Activated CD4-positive, alpha-beta T cell treated with anti-CD3 and anti-CD28 coated beads, Interleukin-2, amount 50 U/mL, for 16 hours (primary cell): ENCODE results near the gene RBBP8NL.

Experiments
- DNase-seq: peaks from one replicate; pipeline ENCODE4 v3.0.0-alpha.2; 2020

The RBBP8NL gene

GRCh38 chr20:62419759-62420158 is 7.6 kb downstream of the RBBP8NL start:
- DNase-seq, result no peak

DNA sequence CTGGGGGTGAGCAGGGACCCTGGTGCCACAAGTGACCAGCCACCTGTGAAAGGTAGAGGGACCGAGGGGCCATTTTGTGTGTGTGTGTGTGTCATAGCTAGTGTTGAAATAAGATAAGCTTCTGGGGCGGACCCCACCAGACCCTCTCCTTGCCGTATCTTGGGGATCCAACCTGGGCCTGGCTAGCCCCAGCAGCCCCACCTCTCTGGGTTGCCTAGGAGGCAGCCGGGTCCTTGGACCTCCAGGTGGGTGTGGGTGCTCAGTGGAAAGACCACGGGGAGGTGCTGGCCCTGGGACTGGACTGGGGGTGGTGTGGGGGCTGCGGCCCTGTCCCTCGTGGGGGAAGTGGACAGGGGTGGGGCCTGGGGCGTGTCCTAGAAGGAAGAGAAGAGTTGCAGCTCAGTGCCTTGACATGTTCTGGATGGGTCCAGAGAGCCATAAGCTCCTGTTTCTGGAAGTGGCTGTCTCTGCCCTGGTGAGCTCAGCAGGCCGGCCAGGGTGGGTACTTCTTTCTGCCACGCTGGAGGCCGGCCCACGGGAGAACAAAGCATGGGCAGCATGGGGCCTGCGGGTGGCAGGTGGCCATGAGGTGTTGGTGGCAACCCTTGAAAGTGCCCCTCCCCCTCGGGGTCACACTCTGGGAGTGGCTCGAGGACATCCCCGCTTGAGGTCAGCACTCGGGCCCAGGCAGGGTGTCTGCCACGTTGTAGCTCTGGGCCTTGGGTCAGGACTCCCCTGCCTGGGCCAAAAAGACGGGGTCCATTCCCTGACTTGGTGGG is 8.4 kb downstream of the RBBP8NL start:
- no peak for DNase-seq

- no peak for DNase-seq
These were observed 9.2 kb downstream of the RBBP8NL start for GRCh38 chr20:62417981-62418708.

DNA sequence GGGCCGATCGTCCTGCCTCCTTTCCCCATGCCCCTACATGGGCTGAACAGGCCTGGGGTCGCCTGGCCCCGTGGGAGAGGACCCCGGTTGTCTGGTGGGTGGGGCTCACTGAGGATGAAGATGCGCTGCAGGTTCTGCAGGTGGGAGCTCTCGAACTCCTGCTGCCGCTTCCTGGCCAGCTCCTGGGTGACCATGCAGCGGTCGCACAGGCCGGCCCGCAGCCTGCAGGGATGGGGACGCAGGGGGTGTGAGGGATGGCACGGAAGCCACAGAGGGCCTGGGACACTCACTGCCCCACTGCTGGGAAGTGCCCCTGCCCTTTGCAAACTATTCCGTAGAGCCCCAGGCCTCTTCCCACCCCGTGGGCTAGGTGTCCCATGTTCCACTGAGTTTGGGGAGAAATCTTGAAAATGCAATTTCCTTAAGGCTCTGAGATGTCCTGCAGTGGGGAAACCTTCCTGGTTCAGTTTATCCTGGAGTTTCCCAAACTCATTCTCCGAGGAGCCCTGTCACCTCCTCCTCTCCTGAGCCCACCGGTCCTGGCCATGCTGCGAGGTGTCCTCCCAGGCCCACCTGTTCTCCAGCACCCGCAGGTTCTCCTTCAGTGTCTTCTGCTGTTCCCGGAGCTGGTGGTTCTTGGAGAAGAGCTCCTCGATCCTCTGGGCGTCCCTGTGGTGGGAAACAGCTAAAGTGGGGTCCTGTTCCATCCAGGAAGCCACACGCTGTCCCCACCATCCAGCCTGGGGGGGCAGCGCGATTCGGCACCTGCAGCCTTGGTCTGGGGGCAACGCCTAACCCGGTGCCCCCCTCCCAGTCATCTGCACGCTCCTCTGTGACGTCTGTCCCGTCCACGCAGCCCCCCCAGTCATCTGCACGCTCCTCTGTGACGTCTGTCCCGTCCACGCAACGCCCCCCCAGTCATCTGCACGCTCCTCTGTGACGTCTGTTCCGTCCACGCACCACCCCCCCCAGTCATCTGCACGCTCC is 10.4 kb downstream of the RBBP8NL start:
- no peak for DNase-seq

DNA sequence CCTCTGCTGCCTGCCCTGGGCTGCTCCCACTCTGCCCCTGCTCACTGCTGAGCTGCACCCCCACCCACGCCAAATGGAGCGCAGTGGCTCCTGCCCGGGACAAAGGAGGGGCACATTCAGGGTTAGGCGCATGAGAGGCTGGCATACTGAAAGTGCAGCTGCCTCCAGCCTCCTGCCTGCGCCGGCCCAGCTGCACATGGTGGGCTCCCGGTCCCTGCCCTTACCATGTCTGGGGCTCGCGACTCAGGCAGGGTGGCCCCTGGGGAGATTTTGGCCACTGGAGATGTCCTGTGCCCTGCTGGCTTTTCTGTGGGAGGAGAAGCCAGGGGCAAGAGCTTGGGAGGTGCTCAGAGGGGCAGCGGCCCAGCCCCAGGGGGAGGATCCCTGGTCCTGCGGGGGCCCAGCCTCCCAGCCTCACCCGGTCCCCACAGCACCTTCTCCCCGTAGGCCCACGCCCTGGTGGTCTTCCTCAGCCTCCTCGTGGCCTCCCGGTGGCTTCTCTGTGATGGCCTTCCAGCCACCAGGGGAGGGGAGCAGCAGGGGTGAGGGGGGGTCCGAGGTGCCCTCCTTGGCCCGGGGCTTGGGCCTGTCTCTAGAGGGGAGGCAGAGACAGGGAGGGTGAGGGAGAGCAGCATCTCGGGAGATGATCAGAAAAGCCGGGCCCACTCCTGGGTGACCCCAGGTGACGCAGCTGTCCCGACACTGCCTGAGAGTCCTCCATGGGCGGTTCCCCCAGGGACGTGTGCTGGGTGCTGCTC is 11.8 kb downstream of the RBBP8NL start:
- no peak for DNase-seq

- no peak for DNase-seq
These were observed 13.3 kb downstream of the RBBP8NL start for GRCh38 chr20:62413896-62414481.

DNA sequence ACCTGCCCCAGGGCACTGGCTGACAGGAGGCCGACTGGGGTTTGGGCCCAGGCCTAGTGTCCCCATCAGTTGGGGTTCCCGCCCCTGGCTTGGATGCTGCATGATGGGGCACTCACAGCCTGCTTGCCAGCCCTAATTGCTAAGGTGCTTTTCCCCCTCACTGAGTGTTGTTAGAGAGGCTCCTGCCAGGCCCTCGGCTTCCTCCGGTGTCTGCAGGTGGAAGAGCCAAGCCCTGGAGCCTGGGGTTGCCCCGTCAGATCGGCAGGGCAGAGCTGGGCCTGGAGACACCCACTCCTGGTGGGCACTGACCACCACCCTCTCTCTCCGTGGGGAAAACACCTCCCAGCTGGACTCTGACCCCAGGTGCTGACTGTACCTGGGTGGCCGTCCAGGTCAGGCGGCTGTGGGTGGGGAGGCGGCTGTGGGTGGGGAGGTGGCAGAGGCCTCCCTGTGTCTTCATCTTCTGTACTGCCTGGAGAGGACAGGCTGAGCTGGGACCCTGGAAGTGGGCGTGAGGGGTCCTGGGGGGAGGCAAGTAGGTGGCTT is 14.2 kb downstream of the RBBP8NL start:
- no peak for DNase-seq

DNA sequence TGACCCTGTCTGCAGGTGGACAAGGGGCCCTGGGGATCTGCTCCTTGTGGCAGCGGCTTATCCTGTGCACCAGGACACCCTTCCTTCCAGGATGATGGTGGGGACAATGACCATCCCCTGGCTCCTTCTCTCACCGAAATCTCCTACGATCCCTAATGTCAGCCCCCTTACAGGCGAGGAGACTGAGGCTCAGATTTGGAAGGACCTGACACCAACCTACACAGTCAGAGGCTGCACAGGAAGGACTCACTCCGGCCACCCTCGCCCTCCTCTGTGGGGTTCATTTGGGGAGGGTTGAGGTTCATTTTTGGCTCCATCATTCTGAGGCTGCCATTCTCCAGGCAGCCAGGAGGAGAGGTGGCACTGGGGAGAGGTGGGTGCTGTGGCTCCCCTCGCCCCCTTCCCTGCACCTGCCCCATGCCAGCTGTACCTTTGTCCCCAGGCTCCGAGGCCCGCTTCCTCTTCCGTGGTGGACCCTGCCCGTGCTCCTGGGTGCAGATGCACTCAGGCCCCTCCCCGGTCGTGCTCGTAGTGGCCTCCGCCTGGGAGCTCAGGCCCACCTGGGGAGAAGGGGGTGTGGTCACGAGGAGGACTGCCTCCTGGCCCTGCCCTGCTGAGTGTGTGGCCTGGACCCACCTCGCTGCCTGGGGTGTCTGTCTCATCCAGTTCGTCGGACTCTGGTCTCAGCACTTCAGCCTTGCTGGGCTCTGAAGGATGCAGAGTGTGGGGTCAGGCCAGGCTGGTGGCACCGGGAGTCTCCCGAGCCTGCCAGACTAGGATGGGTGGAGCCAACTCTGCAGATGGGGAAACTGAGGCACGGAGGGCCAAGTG is 14.9 kb downstream of the RBBP8NL start:
- DNase-seq, result no peak

DNA sequence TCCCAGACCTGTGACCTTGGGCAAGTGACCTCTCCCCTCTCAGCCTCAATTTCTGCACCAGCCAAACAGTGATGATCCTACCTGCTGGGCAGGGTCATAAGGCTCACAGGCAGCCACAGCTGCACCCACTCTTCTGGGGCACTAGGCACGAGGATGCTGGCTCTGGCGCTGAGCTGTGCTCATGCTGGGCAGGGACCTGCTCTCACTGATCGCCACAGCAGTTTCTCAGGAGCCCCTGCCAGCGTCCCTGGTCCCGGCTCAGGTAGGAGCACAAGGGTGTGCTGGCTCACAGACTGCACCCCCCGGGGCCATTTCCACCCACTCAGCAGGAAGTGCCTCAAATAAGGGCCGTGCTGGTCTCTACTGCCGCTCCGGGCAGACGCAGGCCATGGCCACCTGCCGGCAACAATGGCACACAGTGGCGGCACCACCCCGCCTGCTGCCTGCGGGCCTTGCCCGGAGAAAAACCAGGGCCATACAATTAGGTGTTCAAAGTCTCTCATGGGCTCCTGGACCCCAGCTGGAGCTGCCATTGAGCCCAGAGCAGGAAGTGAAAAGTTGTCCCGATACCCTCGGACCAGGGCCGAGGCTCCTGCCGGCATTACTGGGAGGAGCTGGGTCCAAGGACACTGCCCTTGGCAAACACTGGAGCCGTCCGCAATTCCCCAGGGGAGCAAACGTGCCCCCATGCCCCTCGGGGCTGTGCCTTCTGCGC is 15.7 kb downstream of the RBBP8NL start:
- DNase-seq, result no peak

DNA sequence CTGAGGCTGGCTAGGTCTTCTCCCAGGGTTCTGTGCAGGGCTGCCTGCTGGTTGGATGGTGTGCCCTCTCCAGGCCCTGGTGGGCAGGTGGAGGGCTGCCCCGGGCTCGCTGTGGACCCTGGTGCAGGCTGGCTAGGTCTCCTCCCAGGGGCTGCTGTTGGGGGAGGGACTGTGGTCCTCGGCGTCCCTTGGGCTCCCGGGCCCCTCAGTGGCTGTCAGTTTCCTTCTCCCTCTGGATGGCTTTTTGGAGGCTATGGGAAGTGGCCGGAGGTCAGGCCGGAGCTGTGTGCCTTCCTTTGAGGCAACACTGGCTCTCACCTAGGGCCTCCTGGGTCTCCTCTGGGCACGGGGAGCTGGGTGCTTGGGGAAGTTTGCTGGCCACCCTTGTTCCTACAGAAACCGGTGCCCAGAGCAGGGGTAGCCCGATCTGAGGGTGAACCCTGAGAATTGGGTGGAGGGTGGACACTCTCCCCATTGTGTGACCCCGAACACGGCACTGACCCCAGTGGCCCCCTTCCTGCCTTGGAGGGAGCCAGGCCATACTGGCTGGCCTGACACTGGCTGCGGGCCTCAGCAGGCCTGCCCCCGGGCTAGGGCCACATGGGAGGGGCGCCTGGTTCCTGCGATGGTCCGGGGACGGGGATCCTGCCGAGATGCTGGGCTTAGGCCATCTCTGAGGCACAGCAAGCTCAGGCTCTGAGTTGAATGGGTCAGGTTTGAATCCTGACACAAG is 16.4 kb downstream of the RBBP8NL start:
- DNase-seq, result no peak

DNA sequence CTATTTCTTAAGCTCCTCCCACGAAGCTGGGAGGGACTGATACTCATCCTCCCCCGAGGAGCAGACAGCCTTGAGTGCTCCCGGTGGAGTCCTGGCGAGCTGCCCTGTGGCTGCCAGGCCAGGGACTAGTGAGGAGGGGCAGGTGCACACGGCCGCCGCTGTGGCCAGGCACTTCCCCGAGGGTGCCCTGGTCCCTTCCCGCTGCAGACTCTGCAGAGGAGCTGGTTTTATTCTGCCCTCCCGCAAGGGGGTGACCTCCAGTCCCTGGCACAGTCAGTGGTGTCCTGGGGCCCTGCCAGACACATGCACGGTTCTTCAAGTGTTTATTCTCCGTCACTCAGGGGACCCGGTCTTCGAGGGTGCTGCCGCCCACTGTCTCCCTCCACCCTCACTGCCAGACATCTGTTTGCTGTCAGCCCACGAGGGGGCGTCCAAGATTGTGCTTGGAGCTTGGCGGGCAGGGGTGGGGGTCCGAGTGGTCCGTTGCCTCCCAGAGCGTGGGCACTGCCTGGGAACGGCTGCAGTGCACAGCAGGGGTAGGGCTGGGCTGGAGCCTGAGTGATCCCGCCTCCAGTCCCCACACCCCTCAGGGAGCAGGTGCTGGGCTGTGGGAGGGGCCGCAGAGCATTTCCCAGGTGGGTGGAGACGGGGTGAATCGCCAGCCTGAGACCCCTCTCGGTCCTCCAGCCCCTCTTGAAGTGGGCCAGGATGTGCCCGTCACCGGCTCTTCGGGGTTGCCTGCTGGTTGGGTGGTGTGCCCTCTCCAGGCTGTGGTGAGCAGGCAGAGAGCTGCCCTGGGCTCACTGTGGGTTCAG is 17.2 kb downstream of the RBBP8NL start:
- DNase-seq, result no peak

DNA sequence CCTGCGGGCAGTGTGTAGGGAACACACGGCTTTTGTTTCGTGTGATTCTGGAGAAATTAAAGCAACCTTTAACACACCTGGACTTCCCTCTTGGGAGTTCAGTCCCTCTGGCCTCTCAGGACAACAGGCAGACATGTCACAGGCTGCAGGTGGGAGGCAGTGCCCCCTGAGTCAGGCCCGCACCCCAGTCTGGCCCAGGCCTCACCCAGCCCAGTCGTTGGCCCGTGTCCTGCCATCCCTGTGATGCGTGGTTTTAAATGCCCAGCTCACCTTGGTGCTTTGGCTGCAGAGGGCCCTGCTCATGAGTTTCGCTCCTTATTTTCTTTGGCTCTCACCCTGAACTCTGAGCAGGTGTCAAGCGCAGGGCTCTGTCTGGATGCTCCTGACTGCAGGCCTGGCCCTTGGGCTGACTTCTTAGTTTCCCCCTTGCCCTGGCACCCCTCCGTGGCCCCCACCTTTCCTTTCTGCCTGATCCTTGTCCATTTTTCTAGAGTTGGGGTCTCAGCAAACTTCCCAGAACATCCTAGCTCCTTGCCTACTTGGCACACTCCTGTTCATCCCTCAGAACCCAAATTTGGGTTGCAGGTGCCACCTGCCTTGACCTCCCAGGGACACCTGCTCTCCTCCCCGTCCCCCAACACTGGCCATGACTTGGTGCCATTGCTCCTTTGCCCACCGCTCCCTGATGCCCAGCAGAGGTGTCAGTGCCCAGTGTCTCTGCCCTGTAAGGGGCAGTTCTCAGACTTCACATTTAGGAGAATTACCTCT is 18.1 kb downstream of the RBBP8NL start:
- no peak for DNase-seq

GRCh38 chr20:62408640-62409039 is 18.7 kb downstream of the RBBP8NL start:
- DNase-seq, result no peak

GRCh38 chr20:62408055-62408454 is 19.3 kb downstream of the RBBP8NL start:
- no peak for DNase-seq

GRCh38 chr20:62407221-62407992 is 19.9 kb downstream of the RBBP8NL start, which contains the start of gene CABLES2:
Gene CABLES2, minus strand, starts transcription at chr20:62407285. Its CDS starts 9 bp downstream, at chr20:62407276.
- peak; percentile 93 for DNase-seq

GRCh38 chr20:62406635-62407176 is 20.6 kb downstream of the RBBP8NL start:
- no peak for DNase-seq
